ENCODE data around the gene PRDM15. TPM values are rescaled to one million over a fixed set of nuclear protein-coding genes. Genes with fewer than 3 reads are reported as not detected.

PRDM15 gene
- total and polyA plus RNA-seq, 5 donors: 2.1 to 6.0 (median 4.0) TPM

- WGBS: 67% methylated on average over 10 of the region's 10 CpGs
- DNase-seq: no peak
- no peaks in the 10 kb centered on the region for H3K9me3 ChIP-seq (ENCODE audit: control insufficient read depth, low read length)
- H3K4me1 ChIP-seq (ENCODE audit: control insufficient read depth, insufficient read depth, low read length): no peaks in the 10 kb centered on the region
- no peak overlapping the region for H3K4me3 ChIP-seq (ENCODE audit: low read length)
- no peak for ATAC-seq
- H3K27ac ChIP-seq (ENCODE audit: low read length): no peak overlapping the region
- intact Hi-C loops (cut with DNase I): loop anchor here in 2 of 4 donors (5.0 kb wide), 1 partner anchor 162 kb away; no protein-coding TSS in a partner anchor
- H3K27me3 ChIP-seq (ENCODE audit: control insufficient read depth, insufficient read depth): no peaks in the 10 kb centered on the region
Observed at GRCh38 chr21:41774467-41775148, 104.5 kb downstream of the PRDM15 start.

- Histone ChIP-seq H3K27me3 (ENCODE audit: control insufficient read depth, insufficient read depth) (no peaks in the 10 kb centered on the region), H3K9me3 (ENCODE audit: control insufficient read depth, low read length) (no peaks in the 10 kb centered on the region), H3K4me1 (ENCODE audit: control insufficient read depth, insufficient read depth, low read length) (peaks cover 2% of the 10 kb centered on the region), H3K4me3 (ENCODE audit: low read length) (no peak overlapping the region), H3K27ac (ENCODE audit: low read length) (no peak overlapping the region)
- intact Hi-C loops (cut with DNase I): no loop called here
- DNase-seq (no peak), ATAC-seq (no peak)
- 57% methylated on average over 16 of the region's 16 CpGs for WGBS
Observed at GRCh38 chr21:41772351-41773080, 106.6 kb downstream of the PRDM15 start.

DNA sequence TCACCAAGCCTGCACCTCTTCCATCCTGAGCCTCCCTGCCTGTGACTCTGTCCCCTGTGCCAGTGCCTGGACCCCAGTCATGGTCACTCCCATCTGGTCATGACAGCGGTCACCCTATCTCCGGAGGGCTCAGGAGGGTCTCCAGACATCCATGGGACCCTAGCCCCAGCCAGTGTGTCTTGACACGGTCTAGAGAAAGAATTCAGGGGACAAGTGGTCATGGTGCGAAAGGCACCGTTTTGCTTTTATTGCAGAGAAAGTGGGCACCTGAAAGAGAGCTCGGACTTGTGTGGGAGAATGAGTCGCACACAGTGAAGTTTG lies 107.6 kb downstream of the PRDM15 start:
- WGBS: 88% methylated on average over 7 of the region's 7 CpGs
- no peak overlapping the region for H3K27ac ChIP-seq (ENCODE audit: low read length)
- no peak overlapping the region for H3K4me3 ChIP-seq (ENCODE audit: low read length)
- ATAC-seq (no peak), DNase-seq (no peak)
- H3K9me3 ChIP-seq (ENCODE audit: control insufficient read depth, low read length): no peaks in the 10 kb centered on the region
- H3K27me3 ChIP-seq (ENCODE audit: control insufficient read depth, insufficient read depth): no peaks in the 10 kb centered on the region
- intact Hi-C loops (cut with DNase I): no loop called here
- H3K4me1 ChIP-seq (ENCODE audit: control insufficient read depth, insufficient read depth, low read length): peaks cover 2% of the 10 kb centered on the region

DNA sequence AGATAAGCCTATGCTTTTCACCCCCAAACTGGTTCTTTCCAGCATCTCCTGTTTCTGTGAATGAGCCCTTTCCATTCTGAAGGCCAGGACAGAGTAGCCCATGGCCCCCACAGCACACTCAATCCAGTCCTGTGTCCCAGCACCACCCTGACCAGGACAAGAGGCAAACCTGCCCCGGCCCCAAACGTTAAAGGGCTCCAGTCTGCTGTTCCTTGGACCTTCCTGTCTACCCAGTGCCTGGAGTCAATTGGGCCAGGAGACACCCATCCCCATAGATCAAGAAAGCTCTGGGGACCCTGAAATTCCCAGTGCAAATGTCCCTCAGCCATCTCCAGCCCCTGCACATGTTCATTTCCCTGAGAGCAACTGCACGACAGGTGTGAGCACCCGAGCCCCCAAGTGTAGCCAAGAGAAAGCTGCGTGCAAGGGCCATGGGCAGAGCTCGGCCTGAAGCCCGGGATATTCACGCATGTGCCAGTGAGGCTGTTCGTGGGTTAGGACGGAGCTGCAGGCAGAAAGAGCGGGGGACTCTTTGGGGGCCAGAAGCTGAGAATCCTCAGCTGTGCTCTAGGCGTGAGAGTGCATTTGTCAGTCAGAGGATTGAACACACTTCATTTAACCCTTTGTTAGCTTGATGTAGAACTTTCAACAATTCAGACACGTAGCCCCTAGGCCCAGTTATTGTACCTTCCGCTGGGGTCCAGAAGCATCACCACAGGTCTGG lies 108.1 kb downstream of the PRDM15 start:
- Histone ChIP-seq H3K4me3 (ENCODE audit: low read length) (no peak overlapping the region), H3K27me3 (ENCODE audit: control insufficient read depth, insufficient read depth) (no peaks in the 10 kb centered on the region), H3K9me3 (ENCODE audit: control insufficient read depth, low read length) (no peaks in the 10 kb centered on the region), H3K27ac (ENCODE audit: low read length) (no peak overlapping the region), H3K4me1 (ENCODE audit: control insufficient read depth, insufficient read depth, low read length) (peaks cover 2% of the 10 kb centered on the region)
- ATAC-seq: no peak
- 74% methylated on average over 14 of the region's 14 CpGs for WGBS
- no peak for DNase-seq
- intact Hi-C loops (cut with DNase I): no loop called here

GRCh38 chr21:41769933-41770332 lies 109.2 kb downstream of the PRDM15 start:
- intact Hi-C loops (cut with DNase I): loop anchor here in 1 of 4 donors (10.0 kb wide), 1 partner anchor 125 kb away; no protein-coding TSS in a partner anchor
- Histone ChIP-seq H3K4me1 (ENCODE audit: control insufficient read depth, insufficient read depth, low read length) (peaks cover 2% of the 10 kb centered on the region), H3K27ac (ENCODE audit: low read length) (no peak overlapping the region), H3K27me3 (ENCODE audit: control insufficient read depth, insufficient read depth) (no peaks in the 10 kb centered on the region), H3K9me3 (ENCODE audit: control insufficient read depth, low read length) (no peaks in the 10 kb centered on the region), H3K4me3 (ENCODE audit: low read length) (no peak overlapping the region)
- DNase-seq (no peak), ATAC-seq (no peak)
- 85% methylated on average over 5 of the region's 5 CpGs for WGBS

GRCh38 chr21:41769521-41769920 lies 109.6 kb downstream of the PRDM15 start:
- intact Hi-C loops (cut with DNase I): loop anchor here in 1 of 4 donors (10.0 kb wide), 1 partner anchor 125 kb away; no protein-coding TSS in a partner anchor
- H3K27ac ChIP-seq (ENCODE audit: low read length): no peak overlapping the region
- H3K9me3 ChIP-seq (ENCODE audit: control insufficient read depth, low read length): no peaks in the 10 kb centered on the region
- DNase-seq: no peak
- ATAC-seq: no peak
- H3K4me3 ChIP-seq (ENCODE audit: low read length): no peak overlapping the region
- H3K27me3 ChIP-seq (ENCODE audit: control insufficient read depth, insufficient read depth): no peaks in the 10 kb centered on the region
- 67% methylated on average over 7 of the region's 7 CpGs for WGBS
- peaks cover 2% of the 10 kb centered on the region for H3K4me1 ChIP-seq (ENCODE audit: control insufficient read depth, insufficient read depth, low read length)

DNA sequence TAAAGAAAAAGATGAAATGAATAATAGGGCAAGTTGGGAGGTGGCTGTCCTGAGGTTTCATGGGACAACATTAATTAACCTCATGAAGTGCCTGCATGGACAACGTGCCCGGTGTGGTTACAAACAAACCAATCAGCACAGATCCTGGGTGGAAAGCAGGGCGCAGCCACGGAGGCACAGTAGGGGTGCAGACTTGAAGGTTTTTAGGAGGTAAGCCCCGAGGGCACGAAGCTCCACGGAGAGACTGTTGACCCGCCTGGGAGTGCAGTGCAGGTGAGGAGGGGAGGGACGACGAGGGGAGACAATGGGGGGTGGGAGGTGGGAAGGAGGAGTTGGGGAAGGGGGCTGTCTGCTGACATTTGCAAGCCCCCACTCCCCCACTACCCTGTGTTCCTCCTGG lies 110.0 kb downstream of the PRDM15 start:
- no peaks in the 10 kb centered on the region for H3K9me3 ChIP-seq (ENCODE audit: control insufficient read depth, low read length)
- intact Hi-C loops (cut with DNase I): loop anchor here in 1 of 4 donors (10.0 kb wide), 1 partner anchor 124 kb away; no protein-coding TSS in a partner anchor
- no peak overlapping the region for H3K4me3 ChIP-seq (ENCODE audit: low read length)
- H3K4me1 ChIP-seq (ENCODE audit: control insufficient read depth, insufficient read depth, low read length): peaks cover 2% of the 10 kb centered on the region
- no peaks in the 10 kb centered on the region for H3K27me3 ChIP-seq (ENCODE audit: control insufficient read depth, insufficient read depth)
- ATAC-seq (no peak), DNase-seq (no peak)
- H3K27ac ChIP-seq (ENCODE audit: low read length): no peak overlapping the region
- 48% methylated on average over 10 of the region's 10 CpGs for WGBS

- DNase-seq (no peak), ATAC-seq (peak; percentile 31 to 44)
- Histone ChIP-seq H3K27me3 (ENCODE audit: control insufficient read depth, insufficient read depth) (no peaks in the 10 kb centered on the region), H3K27ac (ENCODE audit: low read length) (no peak overlapping the region), H3K9me3 (ENCODE audit: control insufficient read depth, low read length) (no peaks in the 10 kb centered on the region), H3K4me1 (ENCODE audit: control insufficient read depth, insufficient read depth, low read length) (peaks cover 2% of the 10 kb centered on the region), H3K4me3 (ENCODE audit: low read length) (peak overlapping the region; percentile 24)
- 4% methylated on average over 17 of the region's 17 CpGs for WGBS
- intact Hi-C loops (cut with DNase I): loop anchor here in 1 of 4 donors (10.0 kb wide), 1 partner anchor 124 kb away; no protein-coding TSS in a partner anchor
Observed at GRCh38 chr21:41768437-41769042, 110.6 kb downstream of the PRDM15 start.

GRCh38 chr21:41767606-41768436 lies 111.3 kb downstream of the PRDM15 start:
- H3K4me3 ChIP-seq (ENCODE audit: low read length): peak overlapping the region; percentile 5
- H3K27ac ChIP-seq (ENCODE audit: low read length): no peak overlapping the region
- no peak for DNase-seq
- H3K4me1 ChIP-seq (ENCODE audit: control insufficient read depth, insufficient read depth, low read length): peaks cover 2% of the 10 kb centered on the region
- H3K27me3 ChIP-seq (ENCODE audit: control insufficient read depth, insufficient read depth): no peaks in the 10 kb centered on the region
- no peak for ATAC-seq
- H3K9me3 ChIP-seq (ENCODE audit: control insufficient read depth, low read length): no peaks in the 10 kb centered on the region
- intact Hi-C loops (cut with DNase I): loop anchor here in 1 of 4 donors (10.0 kb wide), 1 partner anchor 123 kb away; no protein-coding TSS in a partner anchor
- WGBS: 5% methylated on average over 26 of the region's 26 CpGs
